Lung (tissue), 12 donors: ENCODE results near the gene ANKRD17. TPM values are rescaled to one million over a fixed set of nuclear protein-coding genes. Genes with fewer than 3 reads are reported as not detected.
"Not testable (repeated sequence)": the region's sequence is repeated elsewhere in the genome, so short reads cannot be mapped to it uniquely, and the experiment has no call there.

ENCODE experiments used
- ATAC-seq: fragments of 200-7000 bp; cut with Tn5 transposase; one replicate; pipeline ENCODE4 v1.9.1; 2020; ENCODE audit warnings: moderate number of reproducible peaks; ENCODE audit not compliant: insufficient read depth, low FRiP score
- DNase-seq, 3 donors: peaks; one replicate each; pipeline ENCODE4 v3.0.0-alpha.2; 2013 to 2017
- H3K27ac ChIP-seq, 2 donors: one replicate each; pipeline ENCODE4 v1.5.1; 2013; ENCODE audit warnings: mild to moderate bottlenecking in 2 of 2, moderate library complexity in 2 of 2, control low read depth in 1 of 2, inconsistent platforms in 1 of 2, low read depth in 1 of 2, low read length in 1 of 2
- H3K27me3 ChIP-seq, 3 donors: one replicate each; pipeline ENCODE4 v1.5.1; 2013; ENCODE audit warnings: low read length in 2 of 3; ENCODE audit not compliant: control insufficient read depth in 3 of 3, insufficient read depth in 3 of 3
- H3K36me3 ChIP-seq, 4 donors: one replicate each; pipeline ENCODE4 v1.5.1; 2013; ENCODE audit warnings: low read length in 4 of 4, mild to moderate bottlenecking in 1 of 4, moderate library complexity in 1 of 4; ENCODE audit not compliant: control insufficient read depth in 4 of 4, insufficient read depth in 4 of 4
- H3K4me1 ChIP-seq, 5 donors: one replicate each; pipeline ENCODE4 v1.5.1; 2013; ENCODE audit warnings: low read length in 5 of 5, mild to moderate bottlenecking in 2 of 5, moderate library complexity in 1 of 5; ENCODE audit not compliant: control insufficient read depth in 5 of 5, insufficient read depth in 5 of 5
- H3K4me3 ChIP-seq: one replicate; pipeline ENCODE4 v1.5.1; 2013; ENCODE audit warnings: mild to moderate bottlenecking, control low read depth, moderate library complexity
- H3K9ac ChIP-seq, 2 donors: one replicate each; pipeline ENCODE4 v1.5.1; 2013; ENCODE audit warnings: low read length in 2 of 2, control low read depth in 1 of 2; ENCODE audit not compliant: insufficient read depth in 1 of 2
- H3K9me3 ChIP-seq, 4 donors: one replicate each; pipeline ENCODE4 v1.5.1; 2013; ENCODE audit warnings: low read length in 3 of 4, mild to moderate bottlenecking in 1 of 4, moderate library complexity in 1 of 4; ENCODE audit not compliant: control insufficient read depth in 4 of 4, insufficient read depth in 3 of 4
- CTCF ChIP-seq: IDR thresholded peaks from 2 replicates; pipeline ENCODE4 v1.5.1; 2012; ENCODE audit warnings: mild to moderate bottlenecking; ENCODE audit errors: control extremely low read depth, extremely low read depth
- whole genome bisulfite sequencing, 2 donors: extraction: QIAGEN DNeasy Blood & Tissue Kit; methylation state at CpG; one replicate each; pipeline ENCODE4 v1.1.7; 2013; 5-methylcytosine and 5-hydroxymethylcytosine counted together
- polyA plus RNA-seq, 2 donors: library from polyadenylated mRNA; stranded (reverse); fragments of 200-250 nt; gene quantifications; one replicate each; pipeline ENCODE4 v1.2.1, GENCODE V29; 2013
- total RNA-seq, 2 donors: library from RNA; depleted of rRNA in 1 of 2; stranded (reverse); fragments of >200 nt in 1 of 2; gene quantifications; one replicate each; pipeline ENCODE4 v1.2.1, GENCODE V29; 2014 to 2021
- donor health status: control.
- donor health status: control.
- donor health status: Bipolar disorder and iron deficiency.
- donor health status: healthy.
- donor health status: DM: yes; HTN: yes; CAD: no.

Gene ANKRD17
- total and polyA plus RNA-seq, 4 donors, result 7.8 to 74.4 (median 31.7) TPM

DNA sequence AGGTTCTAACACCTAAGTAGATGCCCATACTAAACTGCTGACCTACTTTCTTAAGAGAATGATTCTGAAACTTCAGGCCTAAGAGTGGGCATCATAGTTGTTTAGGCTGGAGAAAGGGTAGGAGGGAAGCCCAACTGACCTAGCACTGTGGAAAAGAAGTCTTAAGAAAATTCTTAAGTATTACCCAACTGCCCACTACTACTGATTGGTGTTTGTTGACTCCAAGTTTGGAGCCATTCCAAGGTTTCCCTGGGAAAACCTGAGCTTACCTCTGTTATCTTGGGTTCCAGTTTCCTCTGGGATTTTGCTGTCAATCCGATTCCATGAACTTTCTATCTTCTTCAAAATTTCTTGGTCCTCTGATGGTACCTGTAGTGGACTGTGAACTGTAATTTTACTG, 23.9 kb downstream of the ANKRD17 start:
- WGBS, 2 donors, result 87 to 92% methylated on average over 1 of the region's 1 CpG
- ATAC-seq (no peak), DNase-seq (no peak)
- Histone ChIP-seq H3K4me3 (no peak overlapping the region), H3K36me3 (peaks cover 0 to 18% (median 6%) of the 10 kb centered on the region in 4 donors), H3K9me3 (no peaks in the 10 kb centered on the region), H3K27me3 (no peaks in the 10 kb centered on the region), H3K27ac (no peak overlapping the region), H3K4me1 (peaks cover 0 to 5% (median 0%) of the 10 kb centered on the region in 5 donors), H3K9ac (no peak overlapping the region)
- TF ChIP-seq CTCF, result no peak

DNA sequence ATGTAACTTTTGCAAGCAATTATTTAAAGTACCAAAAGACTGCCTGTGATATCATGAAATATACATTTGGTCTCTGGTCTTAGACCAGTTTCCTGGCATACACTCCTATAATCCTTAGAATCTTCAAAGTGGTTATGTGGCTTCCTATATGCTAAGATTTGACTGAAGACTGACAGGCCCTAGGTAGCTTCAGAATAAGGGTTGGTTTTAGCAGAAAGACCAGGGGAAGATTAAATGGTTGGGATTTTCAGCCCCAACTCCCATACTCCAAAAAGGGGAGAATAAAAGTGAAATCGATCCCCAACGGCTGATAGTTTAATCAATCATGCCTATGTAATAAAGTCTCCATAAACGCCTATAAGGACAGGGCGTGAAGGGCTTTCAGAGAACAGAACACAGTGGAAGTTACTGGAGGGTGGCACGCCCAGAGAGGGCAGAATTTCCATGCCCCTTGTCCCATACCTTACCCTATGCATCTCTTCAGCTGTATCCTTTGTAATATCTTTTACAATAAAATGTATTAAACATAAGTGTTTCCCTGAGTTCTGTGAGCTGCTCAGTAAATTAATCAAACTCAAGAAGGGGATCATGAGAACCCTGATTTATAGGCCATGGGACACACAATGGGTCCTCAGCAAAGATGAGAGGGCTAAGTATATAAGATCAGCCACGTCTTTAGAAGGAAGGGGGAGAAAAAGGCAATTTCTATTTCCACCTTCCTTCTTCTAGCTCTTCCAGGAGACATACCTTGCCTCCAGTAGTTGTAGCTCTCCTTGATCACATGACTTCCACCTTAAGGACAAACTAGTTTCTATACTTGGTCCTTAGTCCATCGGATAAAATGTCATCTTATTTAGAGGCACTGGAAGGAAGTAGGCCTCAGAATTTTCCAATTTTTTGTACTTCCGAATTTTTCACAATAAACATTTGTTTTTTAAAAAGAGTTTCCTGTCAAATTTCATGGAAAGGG, 26.8 kb downstream of the ANKRD17 start:
- Histone ChIP-seq H3K4me1 (no peaks in the 10 kb centered on the region), H3K9ac (no peak overlapping the region), H3K27me3 (no peaks in the 10 kb centered on the region), H3K9me3 (no peaks in the 10 kb centered on the region), H3K36me3 (peaks cover 0 to 18% (median 6%) of the 10 kb centered on the region in 4 donors), H3K4me3 (no peak overlapping the region), H3K27ac (no peak overlapping the region)
- TF ChIP-seq CTCF, result no peak
- no peak for DNase-seq
- WGBS, 2 donors, result 93 to 95% methylated on average over 8 of the region's 8 CpGs
- ATAC-seq, result no peak

- ATAC-seq (no peak), DNase-seq (no peak)
- Histone ChIP-seq H3K4me3 (no peak overlapping the region), H3K36me3 (peaks cover 0 to 18% (median 6%) of the 10 kb centered on the region in 4 donors), H3K27ac (no peak overlapping the region), H3K9ac (no peak overlapping the region), H3K27me3 (no peaks in the 10 kb centered on the region), H3K9me3 (no peaks in the 10 kb centered on the region), H3K4me1 (no peaks in the 10 kb centered on the region)
- 94 to 99% methylated on average over 3 of the region's 3 CpGs for WGBS, 2 donors
- TF ChIP-seq CTCF, result no peak
Observed at GRCh38 chr4:73230865-73231517, 27.6 kb downstream of the ANKRD17 start.

DNA sequence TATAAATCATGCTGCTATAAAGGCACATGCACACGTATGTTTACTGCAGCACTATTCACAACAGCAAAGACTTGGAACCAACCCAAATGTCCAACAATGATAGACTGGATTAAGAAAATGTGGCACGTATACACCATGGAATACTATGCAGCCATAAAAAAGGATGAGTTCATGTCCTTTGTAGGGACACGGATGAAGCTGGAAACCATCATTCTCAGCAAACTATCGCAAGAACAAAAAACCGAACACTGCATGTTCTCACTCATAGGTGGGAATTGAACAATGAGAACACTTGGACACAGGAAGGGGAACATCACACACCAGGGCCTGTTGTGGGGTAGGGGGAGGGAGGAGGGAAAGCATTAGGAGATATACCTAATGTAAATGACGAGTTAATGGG, 29.8 kb downstream of the ANKRD17 start:
- 95 to 97% methylated on average over 5 of the region's 6 CpGs for WGBS, 2 donors
- ATAC-seq, DNase-seq, H3K4me1 ChIP-seq, H3K9ac ChIP-seq, H3K27me3 ChIP-seq, H3K4me3 ChIP-seq, H3K9me3 ChIP-seq, H3K27ac ChIP-seq: not testable (repeated sequence)
- peaks cover 0 to 10% (median 2%) of the 10 kb centered on the region in 4 donors for H3K36me3 ChIP-seq
